ENCODE results near the gene LIFR. TPM values are rescaled to one million over a fixed set of nuclear protein-coding genes. Genes with fewer than 3 reads are reported as not detected.

LIFR gene
- total and polyA plus RNA-seq, 2 donors (not counting 1 experiment from before 2014, with no cell fraction given), result 43.6 to 65.1 TPM

GRCh38 chr5:38589629-38590028 is 33.2 kb upstream of the LIFR start:
- H2AFZ ChIP-seq (ENCODE audit: low read length), result no peak overlapping the region

GRCh38 chr5:38585816-38586215 is 29.4 kb upstream of the LIFR start:
- no peak for DNase-seq (ENCODE audit: low read depth in 2 of 2)
- Histone ChIP-seq H3K9me3 (ENCODE audit: control insufficient read depth, insufficient read depth, low read depth, low read length) (no peaks in the 10 kb centered on the region), H3K4me3 (replicated peaks in 1 of 4; ENCODE audit: control extremely low read depth in 1 of 4, insufficient read depth in 1 of 4, low read depth in 3 of 4, low read length in 4 of 4) (no peak overlapping the region), H2AFZ (ENCODE audit: low read length) (no peak overlapping the region), H3K27ac (ENCODE audit: insufficient read depth, low read length) (no peak overlapping the region), H3K27me3 (ENCODE audit: control insufficient read depth, insufficient read depth, low read length) (no peaks in the 10 kb centered on the region), H4K20me1 (ENCODE audit: control insufficient read depth, extremely low read depth, insufficient read depth, low read length) (no peaks in the 10 kb centered on the region), H3K79me2 (ENCODE audit: control insufficient read depth, insufficient read depth, low read length) (no peaks in the 10 kb centered on the region), H3K36me3 (ENCODE audit: control insufficient read depth, insufficient read depth, low read length) (no peaks in the 10 kb centered on the region), H3K4me2 (ENCODE audit: extremely low read depth, insufficient read depth, low read length) (no peak overlapping the region), H3K4me1 (ENCODE audit: control insufficient read depth, extremely low read depth, insufficient read depth, low read length) (no peaks in the 10 kb centered on the region), H3K9ac (ENCODE audit: insufficient read depth, low read length) (no peak overlapping the region)
- TF ChIP-seq CTCF (conservative IDR thresholded peaks at IDR 0.05 in 1 of 2, IDR thresholded peaks at IDR 0.05 in 1 of 2; ENCODE audit: low read depth in 1 of 2, low read length in 2 of 2) (no peak), EZH2 (IDR thresholded peaks at IDR 0.05; ENCODE audit: low read length, missing control alignments) (no peak)

More at GRCh38 chr5:38589629-38590028, 33.2 kb upstream of the LIFR start:
- Histone ChIP-seq H4K20me1 (ENCODE audit: control insufficient read depth, extremely low read depth, insufficient read depth, low read length) (no peaks in the 10 kb centered on the region), H3K4me1 (ENCODE audit: control insufficient read depth, extremely low read depth, insufficient read depth, low read length) (no peaks in the 10 kb centered on the region), H3K27ac (ENCODE audit: insufficient read depth, low read length) (no peak overlapping the region), H3K4me2 (ENCODE audit: extremely low read depth, insufficient read depth, low read length) (no peak overlapping the region), H3K27me3 (ENCODE audit: control insufficient read depth, insufficient read depth, low read length) (no peaks in the 10 kb centered on the region), H3K79me2 (ENCODE audit: control insufficient read depth, insufficient read depth, low read length) (no peaks in the 10 kb centered on the region), H3K9ac (ENCODE audit: insufficient read depth, low read length) (no peak overlapping the region), H3K36me3 (ENCODE audit: control insufficient read depth, insufficient read depth, low read length) (no peaks in the 10 kb centered on the region), H3K9me3 (ENCODE audit: control insufficient read depth, insufficient read depth, low read depth, low read length) (no peaks in the 10 kb centered on the region), H3K4me3 (replicated peaks in 1 of 4; ENCODE audit: control extremely low read depth in 1 of 4, insufficient read depth in 1 of 4, low read depth in 3 of 4, low read length in 4 of 4) (no peak overlapping the region)
- DNase-seq (ENCODE audit: low read depth in 2 of 2), result no peak
- no peak for TF ChIP-seq EZH2 (IDR thresholded peaks at IDR 0.05; ENCODE audit: low read length, missing control alignments)
- TF ChIP-seq CTCF (conservative IDR thresholded peaks at IDR 0.05 in 1 of 2, IDR thresholded peaks at IDR 0.05 in 1 of 2; ENCODE audit: low read depth in 1 of 2, low read length in 2 of 2), result no peak

GRCh38 chr5:38583500-38583899 is 27.1 kb upstream of the LIFR start:
- no peaks in the 10 kb centered on the region for H3K79me2 ChIP-seq (ENCODE audit: control insufficient read depth, insufficient read depth, low read length)
- H3K27me3 ChIP-seq (ENCODE audit: control insufficient read depth, insufficient read depth, low read length), result peaks cover 6% of the 10 kb centered on the region
- H3K4me3 ChIP-seq (replicated peaks in 1 of 4; ENCODE audit: control extremely low read depth in 1 of 4, insufficient read depth in 1 of 4, low read depth in 3 of 4, low read length in 4 of 4), result no peak overlapping the region
- H3K4me1 ChIP-seq (ENCODE audit: control insufficient read depth, extremely low read depth, insufficient read depth, low read length), result no peaks in the 10 kb centered on the region
- no peak overlapping the region for H2AFZ ChIP-seq (ENCODE audit: low read length)
- H3K36me3 ChIP-seq (ENCODE audit: control insufficient read depth, insufficient read depth, low read length), result no peaks in the 10 kb centered on the region
- no peak overlapping the region for H3K4me2 ChIP-seq (ENCODE audit: extremely low read depth, insufficient read depth, low read length)
- no peaks in the 10 kb centered on the region for H3K9me3 ChIP-seq (ENCODE audit: control insufficient read depth, insufficient read depth, low read depth, low read length)
- TF ChIP-seq CTCF (conservative IDR thresholded peaks at IDR 0.05 in 1 of 2, IDR thresholded peaks at IDR 0.05 in 1 of 2; ENCODE audit: low read depth in 1 of 2, low read length in 2 of 2) (no peak), EZH2 (IDR thresholded peaks at IDR 0.05; ENCODE audit: low read length, missing control alignments) (no peak)
- no peak for DNase-seq (ENCODE audit: low read depth in 2 of 2)
- H4K20me1 ChIP-seq (ENCODE audit: control insufficient read depth, extremely low read depth, insufficient read depth, low read length), result no peaks in the 10 kb centered on the region
- H3K9ac ChIP-seq (ENCODE audit: insufficient read depth, low read length), result no peak overlapping the region
- no peak overlapping the region for H3K27ac ChIP-seq (ENCODE audit: insufficient read depth, low read length)
